H1 (cell line): ENCODE measurements around the gene SPG11. TPM values are rescaled to one million over a fixed set of nuclear protein-coding genes. Genes with fewer than 3 reads are reported as not detected.

Experiments
- CTBP2 ChIP-seq: IDR thresholded peaks from 2 replicates; pipeline ENCODE4 v1.7.0; 2011; ENCODE audit warnings: borderline replicate concordance, mild to moderate bottlenecking, moderate library complexity, mixed read lengths, low read length; ENCODE audit not compliant: insufficient read depth, insufficient read length
- JUN ChIP-seq: IDR thresholded peaks from 2 replicates; pipeline ENCODE4 v1.6.1; 2011; ENCODE audit warnings: low read depth, mild to moderate bottlenecking, improper control_type of control experiment, low read length
- KDM1A ChIP-seq: fragments of 200-600, 300-600 bp; sonication (generic); IDR thresholded peaks from 2 replicates; pipeline ENCODE4 v1.7.1; 2016; ENCODE audit warnings: mild to moderate bottlenecking, low read length, borderline replicate concordance
- KDM4A ChIP-seq: IDR thresholded peaks from one replicate; pipeline ENCODE4 v1.7.1; 2012; ENCODE audit warnings: low read depth, mild to moderate bottlenecking, moderate library complexity, low read length, inconsistent platforms; ENCODE audit not compliant: severe bottlenecking
- RFX5 ChIP-seq: IDR thresholded peaks from 2 replicates; pipeline ENCODE4 v1.6.1; 2011; ENCODE audit warnings: low read depth, low read length, improper control_type of control experiment, borderline replicate concordance
- polyA plus RNA-seq, 7 experiments: library from polyadenylated mRNA; depleted of rRNA in 3 of 7; stranded (reverse) in 5 of 7; unstranded in 2 of 7; fragments of >200 nt in 5 of 7; fragments of 200-250 nt in 2 of 7; gene quantifications; 1 replicate in 5 of 7; 2 replicates in 1 of 7; 4 replicates in 1 of 7; pipeline versions ENCODE4 v1.2.1 to v1.2.3, GENCODE V29; 2011 to 2013; ENCODE audit warnings: missing spikeins in 2 of 7, mixed read lengths in 2 of 7
- total RNA-seq: library from RNA; stranded (reverse); fragmentation: NEBNext Ultra II Directional; extraction: Animal tissue kit (Norgen Biotek cat#: 25700); gene quantifications from 2 replicates; pipeline ENCODE4 v1.2.1, GENCODE V29; 2021
- TF ChIP-seq, protein P1 (sequence below): IDR thresholded peaks from 2 replicates; pipeline ENCODE4 v1.6.1; 2011; ENCODE audit warnings: low read depth, mild to moderate bottlenecking, low read length; ENCODE audit not compliant: insufficient read depth

Gene SPG11
- total and polyA plus RNA-seq, 2 of the 8 experiments (the other 6 are each of a cell fraction or from before 2014, with no cell fraction given) = 37.1 to 38.6 TPM

- no peak for TF ChIP-seq KDM1A
- TF ChIP-seq, protein P1, sequence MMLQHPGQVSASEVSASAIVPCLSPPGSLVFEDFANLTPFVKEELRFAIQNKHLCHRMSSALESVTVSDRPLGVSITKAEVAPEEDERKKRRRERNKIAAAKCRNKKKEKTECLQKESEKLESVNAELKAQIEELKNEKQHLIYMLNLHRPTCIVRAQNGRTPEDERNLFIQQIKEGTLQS = no peak
- TF ChIP-seq RFX5 = no peak
- TF ChIP-seq JUN = no peak
- no peak for TF ChIP-seq KDM4A
- TF ChIP-seq CTBP2 = no peak
Observed at GRCh38 chr15:44580105-44580504, 83.4 kb downstream of the SPG11 start (continued).
